IMR-90 (cell line): ENCODE results near the gene HIVEP3. TPM values are rescaled to one million over a fixed set of nuclear protein-coding genes. Genes with fewer than 3 reads are reported as not detected.

Experiments
- ATAC-seq: fragments of 200-7000 bp; cut with Tn5 transposase; 2 replicates; pipeline ENCODE4 v1.9.1; 2020; ENCODE audit warnings: low read depth, mild to moderate bottlenecking, moderate library complexity
- BruUV-seq: library from RNA; stranded (reverse); fragments of 400-500 nt; replicated peaks from 2 replicates; lab custom pipeline; 2021; lab: Mats Ljungman, UMichigan
- CTCF ChIA-PET: fragments of 300-600 bp; formaldehyde crosslinking; extraction: SDS; loops from one replicate; lab custom pipeline; 2021; ENCODE audit warnings: antibody characterized with exemption; lab: Yijun Ruan, JAX
- POLR2A ChIA-PET: fragments of 300-600 bp; sonication (Branson Sonifier 250); formaldehyde crosslinking; loops from one replicate; lab custom pipeline; 2022; ENCODE audit warnings: antibody characterized with exemption; ENCODE audit not compliant: unreplicated experiment; lab: Charles Lee
- DNase-seq: peaks from one replicate; pipeline ENCODE4 v3.0.0; 2013
- H2AFZ ChIP-seq: replicated peaks from 2 replicates; pipeline ENCODE3; 2013; ENCODE audit warnings: low read length, mild to moderate bottlenecking; ENCODE audit not compliant: poor library complexity
- H2AK5ac ChIP-seq: 2 replicates; pipeline ENCODE4 v1.6.1; 2013; ENCODE audit warnings: low read depth, low read length, inconsistent platforms
- H2AK9ac ChIP-seq: replicated peaks from 2 replicates; pipeline ENCODE3; 2013; ENCODE audit warnings: mild to moderate bottlenecking, low read depth, low read length, moderate library complexity; ENCODE audit not compliant: poor library complexity
- H2BK120ac ChIP-seq: 2 replicates; pipeline ENCODE4 v1.6.1; 2013; ENCODE audit warnings: low read depth, low read length, inconsistent platforms
- H2BK15ac ChIP-seq: 3 replicates; pipeline ENCODE4 v1.6.1; 2013; ENCODE audit warnings: low read depth, low read length, inconsistent platforms
- H2BK20ac ChIP-seq: 2 replicates; pipeline ENCODE4 v1.6.1; 2013; ENCODE audit warnings: low read depth, mild to moderate bottlenecking, inconsistent platforms, low read length, moderate library complexity
- H2BK5ac ChIP-seq: 2 replicates; pipeline ENCODE4 v1.6.1; 2013; ENCODE audit warnings: mild to moderate bottlenecking, low read depth, low read length, inconsistent platforms; ENCODE audit not compliant: poor library complexity, severe bottlenecking
- H3K14ac ChIP-seq: replicated peaks from 2 replicates; pipeline ENCODE4 v1.6.1; 2013; ENCODE audit warnings: low read depth, low read length, inconsistent platforms
- H3K18ac ChIP-seq: 2 replicates; pipeline ENCODE4 v1.6.1; 2013; ENCODE audit warnings: low read depth, low read length, control low read depth
- H3K23ac ChIP-seq: 2 replicates; pipeline ENCODE4 v1.6.1; 2013; ENCODE audit warnings: low read depth, low read length, inconsistent platforms
- H3K27ac ChIP-seq: 2 replicates; pipeline ENCODE4 v1.5.1; 2013; ENCODE audit warnings: mild to moderate bottlenecking, control low read depth, low read length; ENCODE audit not compliant: insufficient read depth
- H3K27me3 ChIP-seq: 2 replicates; pipeline ENCODE4 v1.6.1; 2013; ENCODE audit warnings: low read length; ENCODE audit not compliant: control insufficient read depth, insufficient read depth
- H3K36me3 ChIP-seq: 2 replicates; pipeline ENCODE4 v1.6.1; 2013; ENCODE audit warnings: low read length, mixed read lengths; ENCODE audit not compliant: control insufficient read depth, insufficient read depth
- H3K4ac ChIP-seq: 2 replicates; pipeline ENCODE4 v1.6.1; 2013; ENCODE audit warnings: low read depth, low read length, inconsistent platforms
- H3K4me1 ChIP-seq: 2 replicates; pipeline ENCODE4 v1.6.1; 2013; ENCODE audit warnings: low read length, mixed read lengths; ENCODE audit not compliant: control insufficient read depth, insufficient read depth
- H3K4me2 ChIP-seq: 2 replicates; pipeline ENCODE4 v1.6.1; 2013; ENCODE audit warnings: low read depth, mild to moderate bottlenecking, control low read depth, low read length, moderate library complexity
- H3K4me3 ChIP-seq: 2 replicates; pipeline ENCODE4 v1.5.1; 2013; ENCODE audit warnings: low read depth, mild to moderate bottlenecking, control low read depth, low read length, moderate library complexity; ENCODE audit not compliant: insufficient read depth
- H3K56ac ChIP-seq: 2 replicates; pipeline ENCODE4 v1.6.1; 2013; ENCODE audit warnings: low read length, inconsistent platforms; ENCODE audit not compliant: insufficient read depth; ENCODE audit errors: extremely low read depth
- H3K79me1 ChIP-seq, 2 experiments: 2 replicates each; pipeline ENCODE4 v1.6.1; 2013; ENCODE audit warnings: low read length in 2 of 2, inconsistent platforms in 1 of 2, low read depth in 1 of 2
- H3K9ac ChIP-seq: 2 replicates; pipeline ENCODE4 v1.6.1; 2013; ENCODE audit warnings: low read depth, low read length, control low read depth
- H3K9me1 ChIP-seq: 2 replicates; pipeline ENCODE4 v1.6.1; 2013; ENCODE audit warnings: low read length, inconsistent platforms; ENCODE audit not compliant: insufficient read depth
- H3K9me3 ChIP-seq: 2 replicates; pipeline ENCODE4 v1.6.1; 2013; ENCODE audit warnings: low read length; ENCODE audit not compliant: control insufficient read depth, insufficient read depth
- H4K20me1 ChIP-seq: 2 replicates; pipeline ENCODE4 v1.6.1; 2013; ENCODE audit warnings: low read length, inconsistent platforms; ENCODE audit not compliant: insufficient read depth
- H4K5ac ChIP-seq: 2 replicates; pipeline ENCODE4 v1.6.1; 2013; ENCODE audit warnings: mild to moderate bottlenecking, low read depth, low read length, control low read depth
- H4K8ac ChIP-seq, 2 experiments: 2 replicates each; pipeline ENCODE4 v1.6.1; 2013; ENCODE audit warnings: low read depth in 2 of 2, low read length in 2 of 2, control low read depth in 1 of 2, inconsistent platforms in 1 of 2
- H4K91ac ChIP-seq: 2 replicates; pipeline ENCODE4 v1.6.1; 2013; ENCODE audit warnings: low read depth, low read length, inconsistent platforms; ENCODE audit not compliant: insufficient read depth
- ELK1 ChIP-seq: fragments of 150-350 bp; IDR thresholded peaks from 2 replicates; pipeline ENCODE4 v1.6.1; 2016; ENCODE audit warnings: low read depth, mild to moderate bottlenecking, low read length, moderate library complexity, borderline replicate concordance
- MAFK ChIP-seq: IDR thresholded peaks from 2 replicates; pipeline ENCODE4 v1.6.1; 2012; ENCODE audit warnings: low read depth, low read length, improper control_type of control experiment
- MAZ ChIP-seq: IDR thresholded peaks from 2 replicates; pipeline ENCODE4 v1.6.1; 2012; ENCODE audit warnings: low read depth, mild to moderate bottlenecking, low read length, improper control_type of control experiment, moderate library complexity, borderline replicate concordance
- MXI1 ChIP-seq: IDR thresholded peaks from 2 replicates; pipeline ENCODE4 v1.6.1; 2012; ENCODE audit warnings: low read depth, mild to moderate bottlenecking, low read length, moderate library complexity, borderline replicate concordance
- NFE2L2 ChIP-seq: fragments of 150-350 bp; IDR thresholded peaks from 2 replicates; pipeline ENCODE4 v1.6.1; 2016; ENCODE audit warnings: low read depth, mild to moderate bottlenecking, low read length
- POLR2A ChIP-seq: IDR thresholded peaks from 2 replicates; pipeline ENCODE4 v1.6.1; 2012; ENCODE audit warnings: mild to moderate bottlenecking, low read depth, low read length
- RFX5 ChIP-seq: IDR thresholded peaks from 2 replicates; pipeline ENCODE4 v1.8.0; 2012; ENCODE audit warnings: low read depth, mild to moderate bottlenecking, low read length, moderate library complexity
- SMC3 ChIP-seq: fragments of 150-350 bp; IDR thresholded peaks from 2 replicates; pipeline ENCODE4 v1.6.1; 2016; ENCODE audit warnings: low read depth, mild to moderate bottlenecking, antibody characterized with exemption, low read length, moderate library complexity
- USF2 ChIP-seq: fragments of 150-350 bp; IDR thresholded peaks from 2 replicates; pipeline ENCODE4 v1.6.1; 2017; ENCODE audit warnings: mild to moderate bottlenecking, antibody characterized with exemption, low read length, low read depth
- WGBS, 2 experiments: methylation state at CpG; one replicate each; pipeline versions ENCODE4 v1.1.5 to v1.1.7; 2013; ENCODE audit warnings: missing lambda C conversion rate in 2 of 2; ENCODE audit not compliant: insufficient read length in 1 of 2; ENCODE audit errors: extremely low coverage in 2 of 2; 5-methylcytosine and 5-hydroxymethylcytosine counted together
- dilution Hi-C: fragments of 300-500 bp; cut with HindIII; formaldehyde crosslinking; loops from one replicate; pipeline ENCODE4 v1.14.3; 2018; ENCODE audit warnings: low sequenced_read_pairs; ENCODE audit not compliant: unreplicated experiment
- in situ Hi-C: fragments of 300-500 bp; cut with MboI; formaldehyde crosslinking; loops from 3 replicates; pipeline ENCODE4 v1.14.3; 2019; ENCODE audit warnings: low sequenced_read_pairs, inconsistent platforms, mixed read lengths
- intact Hi-C: fragments of 100-400 bp; cut with micrococcal nuclease; formaldehyde crosslinking; loops from 2 replicates; pipeline ENCODE4 v1.10.0; 2022
- polyA plus RNA-seq, 3 experiments: library from polyadenylated mRNA; depleted of rRNA; stranded (reverse); fragments of >200 nt; gene quantifications; 2 replicates each; pipeline ENCODE4 v1.2.3, GENCODE V29; 2012; ENCODE audit warnings: low replicate concordance in 1 of 3
- total RNA-seq: library from RNA; depleted of rRNA; stranded (reverse); fragments of >200 nt; gene quantifications from 2 replicates; pipeline ENCODE4 v1.2.3, GENCODE V29; 2012

The HIVEP3 gene
- total and polyA plus RNA-seq, 2 of the 4 experiments (the other 2 are of a cell fraction) = 1.4 to 4.0 TPM

GRCh38 chr1:41659159-41659495, 259.6 kb downstream of the HIVEP3 start:
- 0 out of 2 replicates have a peak, but pooled peaks cover 4% of the 10 kb centered on the region for H4K20me1 ChIP-seq
- H4K5ac ChIP-seq = no peak overlapping the region
- peaks cover 12% of the 10 kb centered on the region for H3K9me1 ChIP-seq
- BruUV-seq = no TSS peak
- no peak overlapping the region for H4K91ac ChIP-seq
- in situ Hi-C loops = no loop called here
- no peak overlapping the region for H3K23ac ChIP-seq
- H3K9ac ChIP-seq = no peak overlapping the region
- no peak overlapping the region for H2AFZ ChIP-seq
- no peak overlapping the region for H3K4me2 ChIP-seq
- H3K79me1 ChIP-seq = peaks cover 20 to 31% of the 10 kb centered on the region in 2 experiments
- H2BK120ac ChIP-seq = no peak overlapping the region
- H3K14ac ChIP-seq = no peak overlapping the region
- no peaks in the 10 kb centered on the region for H3K27me3 ChIP-seq
- H2BK5ac ChIP-seq = no peak overlapping the region
- no peaks in the 10 kb centered on the region for H3K9me3 ChIP-seq
- no peak overlapping the region for H3K56ac ChIP-seq
- H4K8ac ChIP-seq = no peak overlapping the region
- ChIA-PET POLR2A (no interaction called here), CTCF (no interaction called here)
- H3K27ac ChIP-seq = no peak overlapping the region
- dilution Hi-C loops = no loop called here
- DNase-seq = no peak
- WGBS, 2 experiments = no CpG with 5 or more reads among the region's 2 CpGs
- no peak overlapping the region for H2AK9ac ChIP-seq
- H3K4ac ChIP-seq = no peak overlapping the region
- H2BK15ac ChIP-seq = no peak overlapping the region
- no peak overlapping the region for H2AK5ac ChIP-seq
- H2BK20ac ChIP-seq = no peak overlapping the region
- H3K4me3 ChIP-seq = no peak overlapping the region
- H3K18ac ChIP-seq = no peak overlapping the region
- intact Hi-C loops = no loop called here
- no peak for TF ChIP-seq NFE2L2
- no peak for TF ChIP-seq RFX5
- no peak for TF ChIP-seq MAZ
- no peak for TF ChIP-seq USF2
- TF ChIP-seq POLR2A = no peak
- no peak for TF ChIP-seq SMC3
- TF ChIP-seq MAFK = no peak
- no peak for TF ChIP-seq ELK1
- no peak for TF ChIP-seq MXI1
- H3K4me1 ChIP-seq = peaks cover 7% of the 10 kb centered on the region; the same call in 1 of the 2 replicates
- no peaks in the 10 kb centered on the region for H3K36me3 ChIP-seq
- ATAC-seq = no peak
